IPS DF 6.9 (cell line): ENCODE measurements around the gene PRKAR2B.
A peak's percentile ranks its signal among the peaks of the same experiment; 100 is the strongest.

ENCODE experiments used
- DNase-seq: peaks from one replicate; pipeline ENCODE4 v3.0.0-alpha.2; 2013; ENCODE audit warnings: low read depth, low spot score
- H3K27ac ChIP-seq: one replicate; pipeline ENCODE4 v1.5.1; 2013; ENCODE audit warnings: low read length, control low read depth
- H3K27me3 ChIP-seq: 2 replicates; pipeline ENCODE4 v1.6.1; 2013; ENCODE audit warnings: mild to moderate bottlenecking, low read length; ENCODE audit not compliant: control insufficient read depth, insufficient read depth
- H3K36me3 ChIP-seq: 2 replicates; pipeline ENCODE4 v1.6.1; 2013; ENCODE audit warnings: low read length; ENCODE audit not compliant: control insufficient read depth, insufficient read depth
- H3K4me1 ChIP-seq: 2 replicates; pipeline ENCODE4 v1.6.1; 2013; ENCODE audit warnings: low read length; ENCODE audit not compliant: control insufficient read depth, insufficient read depth
- H3K4me3 ChIP-seq: 2 replicates; pipeline ENCODE4 v1.5.1; 2013; ENCODE audit warnings: mild to moderate bottlenecking, low read length
- H3K9me3 ChIP-seq: 2 replicates; pipeline ENCODE4 v1.6.1; 2013; ENCODE audit warnings: low read length, inconsistent platforms; ENCODE audit not compliant: control insufficient read depth, insufficient read depth
- WGBS: extraction: QIAGEN DNeasy Blood & Tissue Kit; methylation state at CpG from one replicate; pipeline ENCODE4 v1.1.7; 2013; ENCODE audit warnings: mixed read lengths, missing lambda C conversion rate; ENCODE audit not compliant: insufficient read length, insufficient coverage; 5-methylcytosine and 5-hydroxymethylcytosine counted together

Gene PRKAR2B

DNA sequence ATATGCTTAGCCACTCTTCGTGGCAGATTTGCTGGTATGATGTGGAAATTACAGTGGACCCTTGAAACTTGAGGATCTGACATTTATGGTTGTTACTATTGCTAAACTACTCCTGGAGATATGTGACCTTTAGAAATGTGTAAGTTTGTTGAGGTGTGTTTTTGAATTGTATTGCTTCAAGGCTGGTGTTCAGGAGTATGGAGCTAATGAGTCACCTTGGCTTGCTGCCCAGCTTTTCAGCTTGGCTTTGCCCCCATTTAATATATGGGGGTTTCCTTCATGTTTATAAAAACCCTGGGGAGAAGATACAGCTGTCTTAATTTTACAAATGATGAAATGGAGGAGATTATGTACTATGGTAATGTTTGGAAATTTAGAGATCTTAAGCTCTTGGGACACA is 135.9 kb downstream of the PRKAR2B start:
- Histone ChIP-seq H3K27ac (no peak overlapping the region), H3K36me3 (no peaks in the 10 kb centered on the region), H3K4me1 (no peaks in the 10 kb centered on the region), H3K9me3 (no peaks in the 10 kb centered on the region), H3K4me3 (no peak overlapping the region), H3K27me3 (no peaks in the 10 kb centered on the region)
- no peak for DNase-seq
- no CpG with 5 or more reads among the region's 1 CpG for WGBS

DNA sequence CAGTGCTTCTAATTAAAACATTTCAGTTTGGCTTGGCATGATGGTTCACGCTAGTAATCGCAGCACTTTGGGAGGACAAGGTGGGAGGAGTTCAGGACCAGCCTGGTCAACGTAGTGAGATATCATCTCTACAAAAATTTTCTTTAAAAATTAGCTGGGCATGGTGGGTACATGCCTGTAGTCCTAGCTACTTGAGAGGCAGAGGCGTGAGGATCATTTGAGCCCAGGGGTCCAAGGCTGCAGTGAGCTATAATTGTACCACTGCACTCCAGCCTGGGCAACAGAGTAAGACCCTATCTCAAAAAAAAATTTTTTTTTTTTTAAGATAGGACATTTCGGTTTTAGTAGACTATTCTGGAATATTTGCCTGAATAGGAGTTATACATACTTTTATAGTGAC is 136.7 kb downstream of the PRKAR2B start:
- Histone ChIP-seq H3K4me3 (no peak overlapping the region), H3K4me1 (no peaks in the 10 kb centered on the region), H3K27me3 (no peaks in the 10 kb centered on the region), H3K36me3 (peaks cover under 1% of the 10 kb centered on the region; the same call in 1 of the 2 replicates), H3K27ac (no peak overlapping the region), H3K9me3 (no peaks in the 10 kb centered on the region)
- no peak for DNase-seq
- no CpG with 5 or more reads among the region's 5 CpGs for WGBS

DNA sequence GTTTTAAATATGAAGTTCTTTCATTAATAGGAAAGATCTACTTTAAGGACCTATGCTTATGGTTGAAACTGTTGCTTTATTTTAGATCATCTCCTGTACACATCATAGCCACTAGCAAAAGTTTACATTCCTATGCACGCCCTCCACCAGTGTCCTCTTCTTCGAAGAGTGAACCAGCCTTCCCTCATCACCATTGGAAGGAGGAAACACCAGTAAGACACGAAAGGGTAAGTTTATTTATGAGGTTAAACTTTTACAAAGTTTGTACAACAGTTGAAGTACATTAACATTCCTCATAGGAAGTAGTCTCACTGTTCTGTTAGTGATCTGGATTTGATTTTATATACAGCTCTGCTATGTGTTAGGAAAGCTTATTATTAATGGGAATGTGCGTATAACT is 141.2 kb downstream of the PRKAR2B start:
- Histone ChIP-seq H3K4me1 (no peaks in the 10 kb centered on the region), H3K27ac (no peak overlapping the region), H3K9me3 (no peaks in the 10 kb centered on the region), H3K4me3 (no peak overlapping the region), H3K36me3 (peaks cover 6% of the 10 kb centered on the region; the same call in 1 of the 2 replicates), H3K27me3 (no peaks in the 10 kb centered on the region)
- no peak for DNase-seq
- no CpG with 5 or more reads among the region's 4 CpGs for WGBS

DNA sequence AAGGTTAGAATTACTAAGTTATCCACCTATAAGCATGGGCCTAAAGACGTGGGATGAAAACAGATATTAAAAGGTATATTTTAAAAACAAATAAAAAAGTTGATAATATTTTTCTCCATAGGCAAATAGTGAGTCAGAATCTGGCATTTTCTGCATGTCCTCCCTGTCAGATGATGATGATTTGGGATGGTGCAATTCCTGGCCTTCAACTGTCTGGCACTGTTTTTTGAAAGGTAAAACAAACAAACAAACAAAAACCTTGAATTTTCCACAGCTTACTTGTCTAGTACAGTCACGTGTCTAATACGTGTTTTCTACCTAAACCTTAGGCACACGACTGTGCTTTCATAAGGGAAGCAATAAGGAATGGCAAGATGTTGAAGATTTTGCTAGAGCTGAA is 141.7 kb downstream of the PRKAR2B start:
- WGBS = no CpG with 5 or more reads among the region's 4 CpGs
- Histone ChIP-seq H3K27ac (no peak overlapping the region), H3K4me1 (no peaks in the 10 kb centered on the region), H3K36me3 (peaks cover 6% of the 10 kb centered on the region; the same call in 1 of the 2 replicates), H3K4me3 (no peak overlapping the region), H3K9me3 (no peaks in the 10 kb centered on the region), H3K27me3 (no peaks in the 10 kb centered on the region)
- no peak for DNase-seq

DNA sequence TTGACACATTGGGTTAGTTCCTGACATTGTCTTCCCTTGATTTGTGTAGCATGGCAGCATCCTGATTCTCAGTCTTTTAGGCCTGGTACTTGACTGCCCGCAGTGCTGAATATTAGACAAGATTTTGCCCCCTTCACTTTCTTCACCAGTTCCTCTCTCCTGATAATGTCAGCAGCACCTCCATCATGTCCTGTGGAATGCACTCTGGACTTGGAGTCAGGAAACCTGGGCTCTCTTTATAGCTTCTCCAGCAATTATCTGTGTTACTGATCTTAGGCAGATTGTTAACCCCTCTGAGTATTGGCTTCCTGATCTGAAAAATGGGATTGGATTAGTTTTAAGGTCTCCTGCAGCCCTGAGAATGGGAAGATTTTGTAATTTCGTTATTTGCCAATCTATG is 143.3 kb downstream of the PRKAR2B start:
- no peaks in the 10 kb centered on the region for H3K27me3 ChIP-seq
- H3K4me3 ChIP-seq = no peak overlapping the region
- H3K9me3 ChIP-seq = no peaks in the 10 kb centered on the region
- H3K4me1 ChIP-seq = no peaks in the 10 kb centered on the region
- H3K36me3 ChIP-seq = peaks cover 6% of the 10 kb centered on the region; the same call in 1 of the 2 replicates
- WGBS = no CpG with 5 or more reads among the region's 2 CpGs
- no peak overlapping the region for H3K27ac ChIP-seq
- no peak for DNase-seq

DNA sequence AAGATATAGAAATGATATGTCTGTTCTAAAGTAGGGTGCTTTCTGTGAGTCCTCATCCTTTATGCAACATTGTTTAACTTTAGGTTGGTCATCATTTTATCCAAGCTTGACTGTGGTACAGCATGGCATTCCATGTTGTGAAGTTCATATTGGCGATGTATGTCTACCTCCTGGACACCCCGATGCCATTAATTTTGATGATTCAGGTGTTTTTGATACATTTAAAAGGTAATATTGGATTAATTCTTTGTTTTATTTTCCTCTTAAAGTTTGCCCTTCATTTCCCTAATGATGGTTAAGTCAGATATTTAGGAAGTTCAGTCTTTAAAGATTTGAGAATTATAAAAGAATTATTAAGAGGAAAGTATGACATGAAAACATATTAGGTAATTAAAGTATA is 145.6 kb downstream of the PRKAR2B start:
- Histone ChIP-seq H3K27ac (no peak overlapping the region), H3K36me3 (peaks cover 6% of the 10 kb centered on the region; the same call in 1 of the 2 replicates), H3K27me3 (no peaks in the 10 kb centered on the region), H3K9me3 (no peaks in the 10 kb centered on the region), H3K4me3 (no peak overlapping the region), H3K4me1 (no peaks in the 10 kb centered on the region)
- WGBS = no CpG with 5 or more reads among the region's 2 CpGs
- DNase-seq = no peak

DNA sequence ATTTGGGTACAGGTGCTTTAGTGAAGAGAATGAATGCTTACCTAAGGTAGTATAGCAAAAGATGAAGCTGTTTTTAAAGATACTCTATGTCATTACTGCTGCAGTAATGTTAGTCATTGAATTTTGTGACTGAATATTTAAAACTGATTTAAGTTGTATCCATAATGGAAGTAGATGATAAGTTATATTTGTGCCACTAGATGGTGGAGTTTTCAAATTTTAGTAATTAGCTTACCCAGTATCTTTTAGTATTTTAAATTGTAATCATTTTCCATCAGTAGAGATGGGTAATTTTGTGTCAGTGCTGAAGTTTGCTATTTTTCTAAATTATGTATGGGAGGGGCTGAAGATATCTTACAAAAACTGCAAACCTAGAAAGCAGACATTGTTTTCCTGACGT is 149.5 kb downstream of the PRKAR2B start:
- Histone ChIP-seq H3K4me1 (no peaks in the 10 kb centered on the region), H3K27ac (no peak overlapping the region), H3K36me3 (no peaks in the 10 kb centered on the region), H3K9me3 (no peaks in the 10 kb centered on the region), H3K27me3 (no peaks in the 10 kb centered on the region), H3K4me3 (no peak overlapping the region)
- no peak for DNase-seq
- WGBS = no CpG with 5 or more reads among the region's 1 CpG

DNA sequence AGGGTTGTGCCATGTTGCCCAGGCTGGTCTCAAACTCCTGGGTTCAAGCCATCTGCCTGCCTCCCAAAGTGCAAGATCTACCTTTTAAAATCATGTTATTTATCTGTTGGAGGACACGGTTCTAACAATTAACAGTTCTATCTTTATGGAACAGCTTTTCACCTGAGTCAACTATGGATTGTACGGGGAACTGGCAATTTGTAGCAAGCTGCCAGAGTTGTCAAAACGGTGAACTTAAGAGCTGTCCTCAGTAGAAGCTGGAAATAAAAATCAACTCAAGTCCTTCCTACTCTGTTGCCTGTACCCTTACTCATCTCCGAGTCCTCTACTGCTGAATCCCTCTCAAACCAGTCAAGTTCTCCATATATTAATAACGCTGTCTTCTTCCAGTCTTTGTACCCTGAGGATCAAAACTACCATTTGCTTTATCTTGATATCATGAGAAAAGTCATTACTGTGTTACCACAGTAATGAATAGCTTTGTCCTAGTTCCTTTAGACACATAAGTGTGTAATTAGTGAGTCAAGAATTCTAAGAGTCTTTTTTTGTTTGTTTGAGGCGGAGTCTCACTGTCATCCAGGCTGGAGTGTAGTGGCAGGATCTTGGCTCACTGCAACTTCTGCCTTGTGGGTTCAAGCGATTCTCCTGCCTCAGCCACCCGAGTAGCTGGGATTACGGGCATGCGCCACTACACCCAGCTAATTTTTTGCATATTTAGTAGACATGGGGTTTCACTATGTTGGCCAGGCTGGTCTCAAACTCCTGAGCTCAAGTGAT is 152.5 kb downstream of the PRKAR2B start:
- Histone ChIP-seq H3K27me3 (no peaks in the 10 kb centered on the region), H3K36me3 (no peaks in the 10 kb centered on the region; the same call in 1 of the 2 replicates), H3K4me3 (no peak overlapping the region), H3K4me1 (no peaks in the 10 kb centered on the region), H3K27ac (no peak overlapping the region), H3K9me3 (no peaks in the 10 kb centered on the region)
- no peak for DNase-seq
- WGBS = no CpG with 5 or more reads among the region's 10 CpGs

DNA sequence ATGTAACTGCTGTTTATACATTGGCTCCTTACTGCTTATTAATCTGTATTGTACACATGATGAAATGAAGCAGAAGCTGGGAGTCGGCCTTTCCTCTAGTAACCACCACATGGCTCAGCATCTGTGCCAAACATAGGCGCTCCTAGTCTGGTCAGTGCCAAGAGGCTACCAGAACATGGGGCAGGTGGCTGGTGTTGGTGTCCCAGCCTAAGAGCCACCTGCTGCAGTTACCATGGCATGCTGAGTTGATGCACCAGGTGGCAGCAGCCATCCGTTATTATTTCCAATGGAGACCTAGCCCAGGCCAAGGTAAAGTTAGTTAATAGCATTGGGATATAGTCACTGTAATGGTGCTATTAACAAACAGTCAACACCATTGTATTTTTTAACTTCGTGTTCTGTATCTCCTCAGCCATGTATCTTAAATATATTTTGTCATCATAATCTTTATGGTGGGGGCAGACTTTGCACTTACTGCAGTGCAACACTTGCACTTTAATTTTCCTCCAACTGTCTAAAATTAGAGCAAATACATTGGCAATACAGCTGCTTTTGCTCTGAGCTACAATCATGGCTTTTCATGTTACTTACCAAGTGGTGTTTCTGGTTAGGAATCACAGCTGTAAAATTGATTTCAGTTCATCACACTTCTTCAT is 157.4 kb downstream of the PRKAR2B start:
- Histone ChIP-seq H3K36me3 (peaks cover 2% of the 10 kb centered on the region; the same call in 1 of the 2 replicates), H3K27me3 (no peaks in the 10 kb centered on the region), H3K27ac (no peak overlapping the region), H3K4me1 (no peaks in the 10 kb centered on the region), H3K4me3 (no peak overlapping the region), H3K9me3 (no peaks in the 10 kb centered on the region)
- DNase-seq = peak; percentile 18
- no CpG with 5 or more reads among the region's 4 CpGs for WGBS

DNA sequence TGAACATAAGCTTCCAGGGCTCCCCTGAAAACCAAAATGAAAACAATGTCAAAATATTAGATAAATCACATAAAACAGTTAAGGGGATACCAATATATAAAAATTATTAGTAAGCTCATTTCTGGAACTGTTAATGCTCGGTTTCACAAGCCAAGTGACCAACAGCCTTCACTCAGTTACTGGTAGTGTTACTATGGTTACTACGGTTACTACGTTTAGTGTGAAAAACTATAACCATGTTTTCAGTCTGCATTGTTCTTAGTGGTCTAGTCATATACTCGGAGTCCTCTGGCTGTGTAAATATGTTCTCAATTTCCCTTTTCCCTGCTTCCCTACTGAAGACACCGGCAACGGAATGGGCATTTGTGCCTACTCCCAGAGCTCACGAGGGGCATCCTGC is 159.1 kb downstream of the PRKAR2B start:
- no peak overlapping the region for H3K27ac ChIP-seq
- H3K4me3 ChIP-seq = no peak overlapping the region
- no peaks in the 10 kb centered on the region for H3K4me1 ChIP-seq
- WGBS = no CpG with 5 or more reads among the region's 7 CpGs
- H3K9me3 ChIP-seq = no peaks in the 10 kb centered on the region
- H3K36me3 ChIP-seq = peaks cover 5% of the 10 kb centered on the region; the same call in 1 of the 2 replicates
- no peaks in the 10 kb centered on the region for H3K27me3 ChIP-seq
- no peak for DNase-seq
